ENCODE results near the gene SH3BP4.

SH3BP4 gene

GRCh38 chr2:234930397-234930796 lies 21.4 kb upstream of the SH3BP4 start:
- TF ChIP-seq FOXP2 (optimal IDR thresholded peaks at IDR 0.05; ENCODE audit: borderline replicate concordance, extremely low read depth, extremely low read length, insufficient read depth) (no peak), TAF1 (IDR thresholded peaks at IDR 0.05; ENCODE audit: borderline replicate concordance, insufficient read depth, low read length) (no peak), SIN3A (IDR thresholded peaks at IDR 0.05; ENCODE audit: borderline replicate concordance, insufficient read depth, low read length) (no peak), POLR2AphosphoS5 (IDR thresholded peaks at IDR 0.05; ENCODE audit: low read depth, low read length) (no peak)
- TF ChIP-seq, protein P1, sequence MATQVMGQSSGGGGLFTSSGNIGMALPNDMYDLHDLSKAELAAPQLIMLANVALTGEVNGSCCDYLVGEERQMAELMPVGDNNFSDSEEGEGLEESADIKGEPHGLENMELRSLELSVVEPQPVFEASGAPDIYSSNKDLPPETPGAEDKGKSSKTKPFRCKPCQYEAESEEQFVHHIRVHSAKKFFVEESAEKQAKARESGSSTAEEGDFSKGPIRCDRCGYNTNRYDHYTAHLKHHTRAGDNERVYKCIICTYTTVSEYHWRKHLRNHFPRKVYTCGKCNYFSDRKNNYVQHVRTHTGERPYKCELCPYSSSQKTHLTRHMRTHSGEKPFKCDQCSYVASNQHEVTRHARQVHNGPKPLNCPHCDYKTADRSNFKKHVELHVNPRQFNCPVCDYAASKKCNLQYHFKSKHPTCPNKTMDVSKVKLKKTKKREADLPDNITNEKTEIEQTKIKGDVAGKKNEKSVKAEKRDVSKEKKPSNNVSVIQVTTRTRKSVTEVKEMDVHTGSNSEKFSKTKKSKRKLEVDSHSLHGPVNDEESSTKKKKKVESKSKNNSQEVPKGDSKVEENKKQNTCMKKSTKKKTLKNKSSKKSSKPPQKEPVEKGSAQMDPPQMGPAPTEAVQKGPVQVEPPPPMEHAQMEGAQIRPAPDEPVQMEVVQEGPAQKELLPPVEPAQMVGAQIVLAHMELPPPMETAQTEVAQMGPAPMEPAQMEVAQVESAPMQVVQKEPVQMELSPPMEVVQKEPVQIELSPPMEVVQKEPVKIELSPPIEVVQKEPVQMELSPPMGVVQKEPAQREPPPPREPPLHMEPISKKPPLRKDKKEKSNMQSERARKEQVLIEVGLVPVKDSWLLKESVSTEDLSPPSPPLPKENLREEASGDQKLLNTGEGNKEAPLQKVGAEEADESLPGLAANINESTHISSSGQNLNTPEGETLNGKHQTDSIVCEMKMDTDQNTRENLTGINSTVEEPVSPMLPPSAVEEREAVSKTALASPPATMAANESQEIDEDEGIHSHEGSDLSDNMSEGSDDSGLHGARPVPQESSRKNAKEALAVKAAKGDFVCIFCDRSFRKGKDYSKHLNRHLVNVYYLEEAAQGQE (IDR thresholded peaks at IDR 0.05; ENCODE audit: insufficient read depth in 1 of 2, low read depth in 2 of 2, low read length in 2 of 2) = no peak

- TF ChIP-seq SIN3A (IDR thresholded peaks at IDR 0.05; ENCODE audit: borderline replicate concordance, insufficient read depth, low read length) = no peak
These were observed 20.4 kb upstream of the SH3BP4 start for GRCh38 chr2:234931371-234931770.

- no peak for TF ChIP-seq POLR2AphosphoS5 (IDR thresholded peaks at IDR 0.05; ENCODE audit: low read depth, low read length)
These were observed 19.1 kb upstream of the SH3BP4 start for GRCh38 chr2:234932591-234933168.

- TF ChIP-seq FOXP2 (optimal IDR thresholded peaks at IDR 0.05; ENCODE audit: borderline replicate concordance, extremely low read depth, extremely low read length, insufficient read depth) = no peak
- no peak for TF ChIP-seq TAF1 (IDR thresholded peaks at IDR 0.05; ENCODE audit: borderline replicate concordance, insufficient read depth, low read length)
- no peak for TF ChIP-seq SIN3A (IDR thresholded peaks at IDR 0.05; ENCODE audit: borderline replicate concordance, insufficient read depth, low read length)
- TF ChIP-seq, protein P1 (IDR thresholded peaks at IDR 0.05; ENCODE audit: insufficient read depth in 1 of 2, low read depth in 2 of 2, low read length in 2 of 2) = no peak
- TF ChIP-seq POLR2AphosphoS5 (IDR thresholded peaks at IDR 0.05; ENCODE audit: low read depth, low read length) = no peak
These were observed 16.5 kb upstream of the SH3BP4 start for GRCh38 chr2:234935311-234935710.

DNA sequence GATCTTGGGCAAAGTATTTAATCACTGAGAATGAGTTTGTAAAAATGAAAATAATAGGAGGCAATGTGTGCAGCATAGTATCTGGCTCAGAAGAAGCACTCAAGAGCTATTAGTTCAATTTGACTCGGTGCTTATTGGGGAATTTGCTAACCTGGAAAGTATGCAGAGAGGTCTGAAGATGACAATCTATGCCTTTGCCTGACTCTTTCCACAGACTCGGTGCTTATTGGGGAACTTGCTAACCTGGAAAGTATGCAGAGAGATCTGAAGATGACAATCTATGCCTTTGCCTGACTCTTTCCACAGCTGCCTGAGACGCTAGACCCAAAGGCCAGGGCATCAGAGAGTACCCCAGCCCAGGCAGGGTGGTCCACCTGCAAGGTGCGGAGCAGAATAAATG lies 12.2 kb upstream of the SH3BP4 start:
- TF ChIP-seq, protein P1 (IDR thresholded peaks at IDR 0.05; ENCODE audit: insufficient read depth in 1 of 2, low read depth in 2 of 2, low read length in 2 of 2) = no peak
- TF ChIP-seq POLR2AphosphoS5 (IDR thresholded peaks at IDR 0.05; ENCODE audit: low read depth, low read length) = no peak
- no peak for TF ChIP-seq TAF1 (IDR thresholded peaks at IDR 0.05; ENCODE audit: borderline replicate concordance, insufficient read depth, low read length)
- TF ChIP-seq SIN3A (IDR thresholded peaks at IDR 0.05; ENCODE audit: borderline replicate concordance, insufficient read depth, low read length) = no peak
- no peak for TF ChIP-seq FOXP2 (optimal IDR thresholded peaks at IDR 0.05; ENCODE audit: borderline replicate concordance, extremely low read depth, extremely low read length, insufficient read depth)

GRCh38 chr2:234939996-234940395 lies 11.8 kb upstream of the SH3BP4 start:
- TF ChIP-seq TAF1 (IDR thresholded peaks at IDR 0.05; ENCODE audit: borderline replicate concordance, insufficient read depth, low read length) = no peak
- TF ChIP-seq, protein P1 (IDR thresholded peaks at IDR 0.05; ENCODE audit: insufficient read depth in 1 of 2, low read depth in 2 of 2, low read length in 2 of 2) = no peak
- TF ChIP-seq SIN3A (IDR thresholded peaks at IDR 0.05; ENCODE audit: borderline replicate concordance, insufficient read depth, low read length) = no peak
- TF ChIP-seq FOXP2 (optimal IDR thresholded peaks at IDR 0.05; ENCODE audit: borderline replicate concordance, extremely low read depth, extremely low read length, insufficient read depth) = no peak
- TF ChIP-seq POLR2AphosphoS5 (IDR thresholded peaks at IDR 0.05; ENCODE audit: low read depth, low read length) = no peak
